Ureter (tissue), 1 donor: ENCODE data around the gene HES1. TPM values are rescaled to one million over a fixed set of nuclear protein-coding genes. Genes with fewer than 3 reads are reported as not detected.

ENCODE experiments used
- total RNA-seq: library from RNA; stranded (reverse); gene quantifications from one replicate; pipeline ENCODE4 v1.2.4, GENCODE V29; 2023
- donor health status: DM: yes; HTN: yes; CAD: no.

HES1 gene
- total RNA-seq, 1 donor from 2014 or later = 230 TPM

Other genes with a start within 250 kb of the HES1 start
- gene CPN2, start 215.2 kb downstream of the HES1 start, total RNA-seq = not detected
- 0.29 TPM for gene LRRC15, start 233.6 kb downstream of the HES1 start, total RNA-seq